ENCODE data around the gene ERVV-1.

The ERVV-1 gene

DNA sequence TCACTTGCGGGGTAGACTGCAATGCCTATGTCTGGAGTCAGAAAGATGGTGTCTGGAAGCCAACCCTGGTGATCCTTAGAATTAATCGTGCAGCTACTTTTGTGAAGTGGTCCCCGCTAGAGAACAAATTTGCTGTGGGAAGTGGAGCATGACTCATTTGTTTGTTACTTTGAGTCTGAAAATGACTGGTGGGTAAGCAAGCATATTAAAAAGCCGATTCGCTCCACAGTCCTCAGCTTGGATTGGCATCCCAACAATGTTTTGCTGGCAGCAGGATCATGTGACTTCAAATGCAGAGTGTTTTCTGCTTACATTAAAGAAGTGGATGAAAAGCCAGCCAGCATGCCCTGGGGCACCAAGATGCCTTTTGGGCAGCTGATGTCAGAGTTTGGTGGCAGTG lies 9.5 kb upstream of the ERVV-1 start:
- no peak for DNase-seq (ENCODE audit: low read depth)
- H3K4me3 ChIP-seq (ENCODE audit: low read length), result no peak overlapping the region
- TF ChIP-seq, protein P1, sequence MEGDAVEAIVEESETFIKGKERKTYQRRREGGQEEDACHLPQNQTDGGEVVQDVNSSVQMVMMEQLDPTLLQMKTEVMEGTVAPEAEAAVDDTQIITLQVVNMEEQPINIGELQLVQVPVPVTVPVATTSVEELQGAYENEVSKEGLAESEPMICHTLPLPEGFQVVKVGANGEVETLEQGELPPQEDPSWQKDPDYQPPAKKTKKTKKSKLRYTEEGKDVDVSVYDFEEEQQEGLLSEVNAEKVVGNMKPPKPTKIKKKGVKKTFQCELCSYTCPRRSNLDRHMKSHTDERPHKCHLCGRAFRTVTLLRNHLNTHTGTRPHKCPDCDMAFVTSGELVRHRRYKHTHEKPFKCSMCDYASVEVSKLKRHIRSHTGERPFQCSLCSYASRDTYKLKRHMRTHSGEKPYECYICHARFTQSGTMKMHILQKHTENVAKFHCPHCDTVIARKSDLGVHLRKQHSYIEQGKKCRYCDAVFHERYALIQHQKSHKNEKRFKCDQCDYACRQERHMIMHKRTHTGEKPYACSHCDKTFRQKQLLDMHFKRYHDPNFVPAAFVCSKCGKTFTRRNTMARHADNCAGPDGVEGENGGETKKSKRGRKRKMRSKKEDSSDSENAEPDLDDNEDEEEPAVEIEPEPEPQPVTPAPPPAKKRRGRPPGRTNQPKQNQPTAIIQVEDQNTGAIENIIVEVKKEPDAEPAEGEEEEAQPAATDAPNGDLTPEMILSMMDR (conservative IDR thresholded peaks at IDR 0.05; ENCODE audit: low read length), result no peak

DNA sequence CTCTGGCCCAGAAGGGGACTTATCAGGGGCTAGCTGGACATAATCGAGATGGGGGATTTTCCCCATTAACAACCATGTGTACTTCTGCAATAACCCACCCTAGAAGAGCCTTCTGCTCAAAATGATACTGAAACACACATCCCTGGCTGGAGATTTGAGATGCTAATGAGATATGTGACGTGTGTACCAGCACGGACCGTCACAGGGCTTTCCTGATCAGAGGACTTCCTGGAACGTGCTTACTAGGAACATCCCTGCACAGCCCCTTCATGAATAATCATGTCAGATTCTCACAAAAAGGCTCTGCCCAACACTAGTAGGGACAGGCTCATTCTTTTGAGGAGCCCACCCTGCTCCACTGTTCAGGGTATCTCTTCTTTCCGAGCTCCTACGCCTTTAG lies 6.5 kb upstream of the ERVV-1 start:
- H3K4me3 ChIP-seq (ENCODE audit: low read length), result no peak overlapping the region
- DNase-seq (ENCODE audit: low read depth), result no peak
- TF ChIP-seq, protein P1 (conservative IDR thresholded peaks at IDR 0.05; ENCODE audit: low read length), result no peak

DNA sequence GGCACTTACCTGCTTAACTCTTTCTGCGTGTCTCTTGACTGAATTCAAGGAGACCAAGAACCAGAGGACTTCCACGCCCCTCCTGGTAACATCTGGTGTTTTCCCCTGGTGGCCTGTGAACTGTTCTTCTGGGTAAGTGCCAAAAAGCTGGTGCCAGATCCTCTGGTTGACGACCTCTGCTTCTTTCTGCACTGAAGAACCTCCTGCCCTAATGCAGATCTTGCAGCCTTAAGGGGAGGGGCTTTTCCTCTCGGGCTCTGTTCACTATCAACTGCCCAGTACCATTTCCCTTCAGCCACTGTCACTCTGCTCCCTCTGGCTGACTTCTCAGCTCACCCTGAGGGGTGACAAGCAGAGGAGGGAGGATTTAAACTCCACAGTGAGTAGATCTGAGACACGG lies 6.1 kb upstream of the ERVV-1 start:
- TF ChIP-seq, protein P1 (conservative IDR thresholded peaks at IDR 0.05; ENCODE audit: low read length), result no peak
- no peak for DNase-seq (ENCODE audit: low read depth)
- H3K4me3 ChIP-seq (ENCODE audit: low read length), result no peak overlapping the region

DNA sequence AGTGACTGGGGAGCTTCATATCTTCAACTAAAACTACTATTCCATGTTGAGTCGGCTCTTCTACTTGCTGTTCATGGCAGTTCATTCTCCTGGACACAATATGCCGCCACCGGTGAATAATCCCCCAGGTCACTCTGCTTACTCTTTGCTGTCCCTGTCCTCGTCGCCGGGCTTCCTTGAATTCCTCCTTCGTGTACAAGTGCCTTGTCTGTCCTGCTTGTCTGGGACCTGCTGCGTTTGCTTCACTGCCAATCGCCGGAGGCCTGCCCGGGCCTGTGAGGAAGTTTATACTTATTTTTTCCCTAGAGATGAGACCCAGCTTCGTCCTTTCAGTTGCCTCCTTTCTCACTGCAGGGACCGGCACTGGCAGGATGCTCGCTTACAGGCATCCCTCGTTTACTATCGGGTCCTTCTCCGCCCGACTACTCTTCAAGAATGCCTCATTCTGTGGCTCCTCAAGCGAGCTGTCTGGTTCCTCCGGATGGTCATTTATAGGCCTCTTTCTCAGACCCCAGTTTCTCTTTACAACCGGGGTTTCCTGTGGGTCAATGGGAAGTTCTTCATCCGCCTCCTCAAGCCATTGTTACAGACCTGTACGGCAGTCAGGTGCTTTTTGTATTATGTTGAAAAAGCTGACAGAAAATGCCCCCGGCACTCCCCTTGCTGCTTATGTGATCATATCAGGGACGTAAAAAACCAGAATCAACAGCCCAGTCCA lies 5.5 kb upstream of the ERVV-1 start:
- H3K4me3 ChIP-seq (ENCODE audit: low read length), result no peak overlapping the region
- TF ChIP-seq, protein P1 (conservative IDR thresholded peaks at IDR 0.05; ENCODE audit: low read length), result no peak
- DNase-seq (ENCODE audit: low read depth), result no peak

DNA sequence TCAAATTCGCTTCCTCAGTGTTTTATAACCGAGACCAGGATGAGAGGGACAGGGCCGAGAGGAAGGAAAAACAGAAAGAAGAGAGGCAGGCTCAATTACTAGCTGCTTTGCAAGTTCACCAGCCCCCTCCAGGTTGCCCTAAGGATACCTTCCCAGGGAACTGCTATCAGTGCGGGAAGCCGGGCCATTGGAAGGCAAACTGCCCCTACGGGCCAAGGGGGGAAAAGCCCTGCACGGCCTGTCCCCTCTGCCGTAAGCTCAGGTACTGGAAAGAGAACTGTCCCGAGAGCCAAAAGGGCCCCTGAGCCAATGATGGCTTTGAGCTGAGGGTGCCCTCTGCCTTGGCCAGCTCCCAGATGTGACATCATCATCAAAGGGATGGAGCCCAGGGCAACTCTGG lies 3.2 kb upstream of the ERVV-1 start:
- TF ChIP-seq, protein P1 (conservative IDR thresholded peaks at IDR 0.05; ENCODE audit: low read length), result no peak
- no peak overlapping the region for H3K4me3 ChIP-seq (ENCODE audit: low read length)
- no peak for DNase-seq (ENCODE audit: low read depth)

DNA sequence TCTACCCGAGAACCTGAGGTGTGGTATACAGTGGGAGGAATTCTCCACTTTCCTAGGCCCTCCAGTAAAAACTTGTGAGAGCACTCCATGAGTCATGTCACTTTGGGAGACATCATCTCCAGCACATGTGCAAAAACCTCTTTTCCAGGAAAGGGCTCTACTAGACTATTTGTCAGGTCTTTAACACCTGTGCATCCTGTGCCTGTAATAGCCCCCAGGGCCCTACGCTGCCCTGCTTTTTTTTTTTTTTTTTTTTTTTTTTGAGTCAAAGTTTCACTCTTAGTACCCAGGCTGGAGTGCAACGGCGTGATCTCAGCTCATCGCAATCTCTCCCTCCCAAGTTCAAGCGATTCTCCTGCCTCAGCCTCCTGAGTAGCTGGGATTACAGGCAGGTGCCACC lies 1.7 kb upstream of the ERVV-1 start:
- no peak overlapping the region for H3K4me3 ChIP-seq (ENCODE audit: low read length)
- DNase-seq (ENCODE audit: low read depth), result no peak
- TF ChIP-seq, protein P1 (conservative IDR thresholded peaks at IDR 0.05; ENCODE audit: low read length), result no peak

DNA sequence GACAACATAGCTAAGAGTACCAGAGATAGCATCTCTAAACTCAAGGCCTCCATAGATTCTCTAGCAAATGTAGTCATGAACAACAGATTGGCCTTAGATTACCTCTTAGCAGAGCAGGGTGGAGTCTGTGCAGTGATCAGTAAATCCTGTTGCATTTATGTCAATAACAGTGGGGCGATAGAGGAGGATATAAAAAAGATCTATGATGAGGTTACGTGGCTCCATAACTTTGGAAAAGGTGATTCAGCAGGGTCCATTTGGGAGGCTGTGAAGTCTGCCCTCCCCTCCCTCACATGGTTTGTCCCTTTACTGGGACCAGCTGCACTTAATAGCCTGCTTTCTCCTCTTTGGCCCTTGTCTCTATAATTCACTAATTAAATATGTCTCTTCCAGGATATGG lies 1.4 kb downstream of the ERVV-1 start:
- no peak for DNase-seq (ENCODE audit: low read depth)
- TF ChIP-seq, protein P1 (conservative IDR thresholded peaks at IDR 0.05; ENCODE audit: low read length), result no peak
- no peak overlapping the region for H3K4me3 ChIP-seq (ENCODE audit: low read length)
